HG03432 (cell line): ENCODE data around the gene HAP1.

Experiments used
- ATAC-seq: cut with Tn5 transposase; IDR thresholded peaks from one replicate; pipeline ENCODE4 v1.9.1; 2021; ENCODE audit warnings: mild to moderate bottlenecking, moderate library complexity; ENCODE audit not compliant: unreplicated experiment

HAP1 gene

DNA sequence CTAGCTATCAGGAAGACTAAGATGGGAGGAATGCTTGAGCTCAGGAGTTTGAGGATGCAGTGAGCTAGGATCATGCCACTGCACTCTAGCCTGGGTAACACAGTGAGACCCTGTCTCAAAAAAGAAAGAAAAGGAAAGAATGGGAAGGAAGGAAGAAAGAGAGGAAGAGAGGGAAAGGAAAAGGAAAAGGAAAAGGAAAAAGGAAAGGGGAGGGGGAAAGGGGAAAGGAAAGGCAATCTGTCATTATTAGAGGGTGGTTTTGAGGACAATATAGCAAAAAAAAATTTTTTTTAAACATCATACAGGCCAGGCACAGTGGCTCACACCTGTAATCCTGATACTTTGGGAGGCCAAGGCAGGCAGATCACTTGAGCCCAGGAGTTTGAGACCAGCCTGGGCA lies 31.7 kb upstream of the HAP1 start:
- no peak for ATAC-seq

DNA sequence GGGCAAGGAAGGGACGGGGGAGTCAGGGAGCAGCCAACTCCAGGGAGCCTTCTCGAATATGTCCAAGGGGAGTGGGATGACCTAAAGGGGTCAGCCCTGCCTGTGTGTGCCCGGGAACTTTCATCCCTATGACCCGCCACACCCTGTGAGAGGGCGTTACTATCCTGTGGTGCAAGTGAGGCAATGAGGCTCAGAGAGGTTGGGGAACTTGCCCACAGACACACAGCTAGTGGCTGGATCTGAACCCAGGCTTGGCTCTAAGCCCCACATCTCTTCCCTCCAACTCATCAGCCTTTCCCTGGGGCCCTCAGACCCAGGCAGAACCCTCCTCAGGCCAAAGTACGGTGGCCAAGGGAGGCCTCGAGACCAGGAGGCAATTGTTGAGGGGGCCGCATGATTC lies 28.9 kb upstream of the HAP1 start:
- ATAC-seq: no peak

DNA sequence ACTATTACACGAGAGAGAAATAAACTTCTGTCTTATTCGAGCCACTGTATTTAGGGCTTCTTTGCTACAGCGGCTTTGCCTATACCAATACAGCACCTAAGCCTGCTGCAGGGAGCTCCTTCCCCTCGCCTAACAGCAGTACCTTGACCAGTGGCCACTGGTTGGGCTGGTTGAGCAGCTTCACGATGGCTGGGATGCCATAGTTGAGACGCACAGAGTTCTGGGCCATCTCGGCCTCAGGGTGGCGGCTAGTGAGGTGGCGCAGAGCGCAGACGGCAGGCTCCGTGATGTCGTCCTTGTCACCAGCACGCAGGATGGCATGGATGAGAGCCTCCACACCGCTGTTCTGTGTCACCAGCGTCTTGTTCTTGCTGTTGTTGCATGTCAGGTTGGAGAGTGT lies 28.4 kb upstream of the HAP1 start:
- ATAC-seq: no peak

DNA sequence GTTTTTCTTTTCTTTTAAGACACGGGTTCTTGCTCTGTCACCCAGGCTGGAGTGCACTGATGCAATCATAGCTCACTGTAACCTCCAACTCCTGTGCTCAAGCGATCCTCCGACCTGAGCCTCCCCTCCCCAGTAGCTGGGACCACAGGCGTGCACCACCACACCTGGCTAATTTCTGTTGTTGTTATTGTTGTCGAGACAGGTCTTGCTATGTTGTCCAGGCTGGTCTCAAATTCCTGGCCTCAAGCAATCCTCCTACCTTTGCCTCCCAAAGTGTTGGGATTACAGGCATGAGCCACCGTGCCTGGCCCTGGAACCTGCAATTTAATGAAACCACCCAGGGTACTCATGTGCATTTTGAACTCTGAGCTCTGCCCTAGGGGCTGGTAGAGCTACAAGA lies 27.9 kb upstream of the HAP1 start:
- ATAC-seq: no peak

DNA sequence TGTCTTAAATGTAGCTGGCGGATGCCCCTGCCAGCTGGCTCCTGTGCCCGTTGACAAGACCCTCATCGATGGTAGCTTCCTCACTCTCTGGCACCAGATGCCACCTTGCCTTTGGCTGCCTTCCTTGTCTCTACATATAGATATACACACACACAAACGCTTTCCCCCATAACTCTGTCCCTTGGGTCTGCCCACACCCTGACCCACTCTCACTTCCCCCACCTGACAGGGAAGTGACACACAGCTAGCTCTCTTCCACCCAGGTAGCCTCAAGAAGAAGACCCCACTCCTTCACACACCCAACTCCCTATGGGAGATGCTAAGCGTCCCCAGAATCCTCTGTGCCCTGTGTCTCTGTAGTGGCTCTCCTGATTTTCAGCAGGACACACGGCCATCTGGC lies 26.4 kb upstream of the HAP1 start:
- no peak for ATAC-seq

DNA sequence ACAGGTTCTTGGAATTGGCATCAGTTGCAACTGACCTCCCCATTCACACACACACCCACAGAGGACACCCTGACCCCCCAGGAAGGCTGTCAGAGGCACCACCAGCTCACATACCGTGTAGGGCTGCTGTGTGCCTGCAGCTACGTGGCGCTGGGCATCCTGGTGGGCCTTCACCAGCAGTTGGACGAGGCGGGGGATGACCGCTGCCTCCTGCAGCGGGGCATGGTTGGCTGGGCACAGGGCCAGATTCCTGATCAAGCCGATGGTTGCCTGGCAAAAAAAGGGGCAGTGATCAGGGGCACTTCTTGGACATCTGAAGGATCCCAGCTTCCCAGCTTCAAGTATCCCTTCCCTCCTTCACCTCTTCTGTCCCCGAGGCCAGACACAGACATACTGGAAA lies 24.2 kb upstream of the HAP1 start:
- no peak for ATAC-seq

DNA sequence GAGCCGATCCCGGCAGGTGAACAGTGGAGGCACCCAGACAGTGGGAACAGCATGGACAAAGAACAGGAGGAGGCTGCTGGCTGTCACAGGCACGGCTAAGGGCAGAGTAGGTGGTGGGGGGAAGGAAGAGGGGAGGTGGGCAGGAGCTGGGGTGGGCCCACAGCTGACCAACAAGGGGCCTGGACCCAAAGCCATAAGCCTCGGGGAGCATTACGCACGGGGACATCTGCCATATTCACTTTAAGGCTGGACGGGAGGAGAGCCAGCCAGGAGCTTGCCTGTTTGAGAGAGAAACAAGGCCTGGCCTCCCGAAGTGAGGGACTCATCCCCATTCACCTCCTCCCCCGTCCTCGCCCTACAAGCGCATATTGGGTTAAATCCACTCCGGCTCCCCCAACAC lies 19.6 kb upstream of the HAP1 start:
- no peak for ATAC-seq

DNA sequence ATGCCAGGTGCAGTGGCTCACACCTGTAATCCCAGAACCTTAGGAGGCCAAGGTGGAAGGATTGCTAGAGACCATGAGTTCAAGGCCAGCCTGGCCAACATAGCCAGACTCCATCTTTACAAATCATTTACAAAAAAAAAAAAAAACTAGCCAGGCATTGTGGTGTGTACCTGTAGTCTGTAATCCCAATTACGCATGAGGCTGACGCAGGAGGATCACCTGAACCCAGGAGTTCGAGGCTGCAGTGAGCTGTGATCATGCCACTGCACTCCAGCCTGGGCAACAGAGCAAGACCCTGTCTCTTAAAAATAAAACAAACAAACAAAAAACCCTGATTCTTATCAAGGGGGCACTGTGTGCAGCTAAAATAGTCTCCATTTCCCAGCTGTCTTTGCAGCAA lies 16.8 kb upstream of the HAP1 start:
- no peak for ATAC-seq

DNA sequence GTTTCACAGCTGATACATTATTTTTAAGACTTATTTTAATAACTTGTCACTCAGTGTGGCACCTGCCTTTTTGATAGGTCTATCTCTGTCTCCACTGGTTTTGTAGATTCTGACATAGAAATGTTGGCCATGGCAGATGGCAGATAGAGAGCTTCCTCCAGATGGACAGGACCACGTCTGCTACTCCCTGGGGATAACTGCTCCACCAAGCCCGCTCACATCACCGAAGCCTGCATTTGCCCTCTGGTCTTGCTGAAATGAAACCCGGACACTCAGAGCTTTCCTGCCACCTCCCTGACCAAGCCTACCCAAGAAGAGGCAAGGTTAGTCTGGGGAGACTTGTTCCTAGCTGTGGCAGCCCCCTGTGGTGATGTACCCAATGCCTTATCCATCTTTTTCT lies 16.4 kb upstream of the HAP1 start:
- no peak for ATAC-seq

DNA sequence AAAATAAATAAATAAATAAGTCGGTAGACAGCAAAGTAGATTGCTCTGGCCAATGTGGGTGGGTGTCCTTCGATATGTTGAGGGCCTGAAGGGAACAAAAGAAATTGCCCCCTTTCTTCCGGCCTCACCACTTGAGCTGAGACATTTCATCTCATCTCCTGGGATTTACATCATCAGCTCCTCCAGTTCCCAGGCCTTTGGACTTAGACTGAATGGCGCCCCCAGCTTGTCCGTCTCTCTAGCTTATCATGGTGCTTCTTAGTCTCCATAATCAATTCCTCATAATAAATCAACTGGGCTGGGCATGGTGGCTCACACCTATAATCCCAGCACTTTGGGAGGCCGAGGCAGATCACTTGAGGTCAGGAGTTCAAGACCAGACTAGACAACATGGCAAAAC lies 13.8 kb upstream of the HAP1 start:
- no peak for ATAC-seq

DNA sequence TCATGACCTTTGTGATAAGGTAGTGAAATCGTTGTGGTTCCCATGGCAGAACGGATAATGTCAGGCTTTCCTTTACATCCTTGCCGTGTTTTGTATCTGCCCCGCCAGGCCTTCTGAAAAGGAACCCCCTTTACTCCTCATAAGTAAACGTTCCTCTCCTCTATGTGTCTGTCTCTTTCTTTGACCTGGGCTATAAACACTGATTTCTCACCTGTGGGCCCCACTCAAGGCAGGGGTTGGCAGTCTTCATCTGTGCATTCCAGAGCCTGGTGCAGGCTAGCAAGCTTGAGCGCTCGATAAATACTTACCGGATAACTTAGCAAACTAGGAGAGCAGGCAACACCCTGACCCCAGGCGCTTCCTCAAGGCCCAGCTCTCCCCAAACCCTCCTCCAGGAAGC lies 7.3 kb upstream of the HAP1 start:
- no peak for ATAC-seq

DNA sequence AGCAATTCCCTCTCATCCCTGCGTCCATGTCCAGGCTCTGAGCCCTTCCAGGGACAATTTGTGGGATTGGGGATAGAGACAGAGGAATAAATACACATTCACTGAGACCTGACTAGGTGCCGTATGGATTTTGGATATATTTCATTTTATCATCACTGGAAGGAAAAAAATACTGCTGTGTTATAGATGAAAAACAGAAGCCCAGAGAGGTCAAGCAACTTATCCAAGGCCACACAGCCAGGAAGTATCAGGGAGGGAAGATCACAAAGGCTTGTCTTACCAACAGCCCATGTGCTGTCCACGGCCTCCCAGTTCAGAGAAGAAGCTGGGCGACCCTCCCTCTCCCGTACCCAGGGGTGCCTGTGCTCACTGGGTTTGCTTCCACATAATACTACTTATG lies 6.1 kb upstream of the HAP1 start:
- ATAC-seq: no peak

DNA sequence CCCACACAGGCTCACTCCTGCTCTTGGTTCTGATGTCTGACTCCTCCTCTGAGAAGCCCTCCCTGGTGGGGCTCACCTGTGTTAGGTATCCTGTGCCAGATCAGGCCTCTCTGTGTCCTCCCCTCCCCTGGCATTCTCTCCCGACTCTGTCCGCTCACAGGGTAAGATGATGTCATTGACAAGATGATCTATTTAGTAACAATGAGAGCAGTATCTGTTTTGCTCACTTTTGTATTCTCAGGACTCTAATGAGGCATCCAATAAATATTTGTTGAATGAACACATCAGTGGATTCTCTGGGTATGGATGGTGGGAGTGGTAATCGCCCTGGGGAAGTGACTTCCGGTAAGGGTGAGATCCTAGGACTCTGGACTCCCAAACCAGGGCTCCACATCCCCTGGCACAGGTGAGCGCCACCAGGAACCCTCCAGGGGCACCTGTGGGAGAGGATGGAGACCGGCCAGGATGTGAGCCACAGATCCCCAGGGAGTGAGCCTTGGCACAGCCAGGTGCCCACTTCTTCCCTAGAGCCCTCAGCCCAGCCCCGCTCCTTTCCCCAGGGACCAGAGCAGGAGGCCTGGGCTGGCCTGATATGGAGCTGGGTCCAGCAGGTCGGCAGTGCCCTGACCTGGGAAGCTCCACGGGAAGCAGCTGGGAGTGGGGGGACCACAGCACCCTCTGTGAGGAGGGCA lies 5.4 kb upstream of the HAP1 start:
- ATAC-seq: no peak

DNA sequence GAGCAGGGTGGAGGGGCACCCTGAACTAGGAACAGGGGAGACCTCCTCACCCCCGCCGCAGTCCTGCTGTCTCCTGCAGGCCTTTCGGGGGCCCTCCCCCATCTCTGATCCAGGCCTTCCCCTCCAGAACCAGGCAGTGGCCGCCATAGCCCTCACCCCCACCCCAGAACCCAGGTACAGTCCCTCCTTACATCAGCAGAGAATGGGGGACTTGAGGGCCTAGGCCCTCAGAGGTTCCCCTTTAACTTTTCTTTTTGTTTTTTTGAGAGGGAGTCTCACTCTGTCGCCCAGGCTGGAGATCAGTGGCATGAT lies 4.3 kb upstream of the HAP1 start:
- ATAC-seq: no peak

DNA sequence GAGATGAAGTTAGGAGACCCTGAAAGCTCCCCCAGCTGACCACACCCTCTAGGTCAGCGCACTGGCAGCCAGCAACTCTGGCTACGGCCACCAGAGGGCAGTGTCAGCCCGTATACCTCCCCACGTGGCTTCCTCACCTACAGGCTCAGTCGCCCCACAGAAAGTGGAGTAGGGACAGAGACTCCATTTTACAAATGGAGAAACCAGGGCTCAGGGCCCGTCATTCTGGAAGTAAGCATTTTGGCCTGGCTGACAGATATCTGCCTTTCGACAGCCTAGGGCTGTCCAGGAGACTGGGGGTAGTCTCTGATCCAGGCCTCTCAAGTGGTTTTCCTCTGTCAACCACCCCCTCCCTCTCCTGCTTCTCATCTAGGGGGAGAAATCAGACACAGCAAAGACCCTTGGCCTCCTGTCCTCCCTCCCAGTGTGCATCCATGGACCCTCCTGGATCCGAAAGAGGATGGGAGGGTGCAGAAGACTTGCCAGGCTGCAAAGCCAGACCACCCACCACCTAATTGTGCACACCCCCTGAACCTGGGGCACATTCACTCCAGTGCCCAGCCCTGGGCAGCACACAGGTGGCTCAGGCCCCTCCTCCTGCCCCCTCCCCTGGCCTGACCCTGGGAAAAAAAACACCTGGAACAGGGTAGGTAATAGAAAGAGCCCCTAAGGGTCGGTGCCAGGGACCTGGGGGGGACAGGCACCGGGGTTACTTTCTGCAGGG lies 3.8 kb upstream of the HAP1 start:
- ATAC-seq: no peak

DNA sequence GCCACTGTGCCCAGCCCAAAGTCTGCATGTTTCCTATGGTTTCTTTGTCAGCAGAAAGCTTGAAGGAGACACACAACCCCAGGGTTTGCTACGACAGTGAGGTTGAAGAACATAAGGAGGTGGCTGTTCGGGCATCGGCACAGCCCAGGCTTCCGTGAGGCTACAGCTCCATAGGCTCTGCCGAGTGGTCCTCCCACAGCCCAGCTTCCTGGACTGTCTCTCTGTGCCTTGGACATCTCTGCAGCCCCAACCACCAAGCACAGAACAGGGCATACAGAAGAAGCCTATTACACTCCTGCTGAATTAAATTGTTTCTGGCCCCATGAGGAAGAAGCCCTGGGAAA lies 3.2 kb upstream of the HAP1 start:
- no peak for ATAC-seq

DNA sequence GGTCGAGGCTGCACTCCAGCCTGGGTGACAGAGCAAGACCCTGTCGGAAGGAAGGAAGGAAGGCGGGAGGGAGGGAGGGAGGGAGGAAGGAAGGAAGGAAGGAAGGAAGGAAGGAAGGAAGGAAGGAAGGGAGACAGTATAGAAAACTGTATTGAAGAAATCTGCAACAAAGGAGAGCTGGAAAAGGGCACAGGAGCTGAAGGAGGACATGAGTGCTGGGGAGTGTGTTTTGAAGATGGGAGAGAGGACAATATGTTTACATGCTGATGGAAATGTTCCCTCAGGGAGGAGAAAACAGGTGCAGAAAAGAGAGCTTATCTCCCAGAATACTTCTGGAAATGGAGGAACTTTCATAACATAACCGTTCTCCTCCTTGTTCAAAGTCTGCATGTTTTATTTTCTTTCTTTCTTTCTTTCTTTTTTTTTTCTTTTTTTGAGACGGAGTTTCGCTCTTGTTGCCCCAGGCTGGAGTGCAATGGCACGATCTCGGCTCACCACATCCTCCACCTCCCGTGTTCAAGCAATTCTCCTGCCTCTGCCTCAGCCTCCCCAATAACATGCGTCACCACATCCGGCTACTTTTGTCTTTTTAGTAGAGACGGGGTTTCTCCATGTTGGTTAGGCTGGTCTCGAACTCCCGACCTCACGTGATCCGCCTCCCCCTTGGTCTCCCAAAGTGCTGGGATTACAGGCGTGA lies 2.7 kb upstream of the HAP1 start:
- ATAC-seq: no peak

DNA sequence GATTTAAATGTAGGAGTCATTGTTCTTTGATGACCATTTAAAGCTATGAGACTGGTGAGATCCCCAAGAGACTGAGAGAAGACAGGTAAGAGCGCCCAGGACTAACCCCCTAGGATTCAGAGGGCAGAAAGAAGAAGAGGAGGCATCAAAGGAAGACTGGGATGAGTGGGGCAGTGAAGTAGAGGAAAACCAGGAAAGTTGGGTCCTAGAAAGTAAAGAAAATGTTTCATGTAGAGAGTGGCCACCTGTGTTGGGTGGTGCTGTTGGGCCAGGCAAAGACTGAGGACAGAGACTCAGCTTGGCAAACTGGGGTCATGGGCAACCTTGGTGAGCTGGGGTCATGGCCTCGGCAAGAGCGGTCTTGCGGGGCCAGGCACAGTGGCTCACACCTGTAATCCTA lies 1.3 kb upstream of the HAP1 start:
- no peak for ATAC-seq

DNA sequence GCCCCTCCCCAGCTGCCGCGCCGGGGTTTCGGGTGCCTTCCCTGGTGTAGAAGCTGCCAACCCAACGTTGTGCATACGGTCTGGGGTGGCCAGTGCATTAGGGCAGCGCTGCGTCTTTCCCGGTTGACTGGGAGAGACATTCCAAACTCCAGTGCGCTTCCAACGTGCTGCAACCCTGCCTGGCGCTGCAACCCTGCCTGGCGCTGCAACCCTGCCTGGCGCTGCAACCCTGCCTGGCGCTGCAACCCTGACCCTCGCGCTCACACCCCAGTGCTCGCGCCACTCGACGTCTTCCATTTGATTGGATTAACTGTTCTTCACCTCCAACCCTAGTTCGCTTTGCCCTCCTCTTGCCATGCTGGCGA lies 488 bp upstream of the HAP1 start:
- no peak for ATAC-seq

DNA sequence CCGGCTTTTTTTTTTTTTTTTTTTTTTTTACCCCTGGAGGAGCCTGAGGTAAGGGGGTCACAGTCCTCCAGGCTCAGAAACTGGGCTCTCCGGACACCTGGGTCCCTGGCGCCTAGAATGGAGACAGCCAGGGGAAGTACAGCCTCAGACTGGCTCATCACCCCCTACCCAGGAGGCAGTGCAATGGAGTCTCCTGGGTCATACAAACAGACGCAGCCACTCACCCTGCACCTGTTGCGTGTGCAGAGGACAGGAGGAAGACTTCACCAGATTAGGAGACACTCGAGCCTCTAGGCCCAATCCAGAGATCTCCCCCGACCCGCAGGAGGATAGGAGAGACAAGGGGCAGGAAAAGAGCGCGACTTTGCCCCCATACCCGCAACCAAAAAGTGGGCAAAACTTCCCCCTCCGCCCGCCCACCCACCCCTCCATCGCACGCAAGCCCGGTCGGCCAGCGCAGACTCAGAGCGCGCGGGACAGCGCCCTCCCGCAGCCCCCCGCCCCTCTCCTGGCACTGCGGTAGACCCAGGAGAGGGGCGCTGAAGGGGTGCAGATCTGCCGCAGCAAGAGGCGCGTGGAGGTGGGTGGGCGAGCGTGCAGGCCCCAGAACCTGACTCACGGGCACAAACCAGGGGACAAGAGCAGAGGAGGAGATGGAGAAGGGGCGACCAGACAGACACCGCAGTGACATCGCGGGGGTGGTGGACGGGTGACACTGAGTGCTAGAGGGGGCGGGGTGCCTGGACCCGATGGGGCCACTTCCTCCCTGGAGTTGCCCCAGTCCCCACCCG lies 900 bp downstream of the HAP1 start:
- ATAC-seq: no peak

DNA sequence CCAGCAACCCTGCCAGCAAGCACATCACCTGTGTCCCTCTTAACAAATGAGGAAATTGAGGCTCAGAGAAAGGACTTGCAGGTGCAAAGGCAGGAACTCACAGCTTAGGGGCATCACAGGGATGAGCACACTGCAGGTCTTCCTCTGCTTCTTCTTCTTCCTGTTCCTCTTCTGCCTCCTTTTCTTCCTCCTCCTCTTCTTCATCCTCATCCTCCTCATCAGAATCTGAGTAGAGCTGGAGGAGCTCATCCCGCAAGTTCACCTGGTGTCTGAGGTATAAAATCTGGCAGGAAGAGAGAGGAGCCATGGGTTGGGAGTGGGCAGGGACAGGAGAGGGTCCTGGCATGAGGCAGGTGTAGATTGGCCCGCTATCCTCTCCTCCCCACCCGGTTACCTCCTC lies 2.6 kb downstream of the HAP1 start:
- no peak for ATAC-seq

DNA sequence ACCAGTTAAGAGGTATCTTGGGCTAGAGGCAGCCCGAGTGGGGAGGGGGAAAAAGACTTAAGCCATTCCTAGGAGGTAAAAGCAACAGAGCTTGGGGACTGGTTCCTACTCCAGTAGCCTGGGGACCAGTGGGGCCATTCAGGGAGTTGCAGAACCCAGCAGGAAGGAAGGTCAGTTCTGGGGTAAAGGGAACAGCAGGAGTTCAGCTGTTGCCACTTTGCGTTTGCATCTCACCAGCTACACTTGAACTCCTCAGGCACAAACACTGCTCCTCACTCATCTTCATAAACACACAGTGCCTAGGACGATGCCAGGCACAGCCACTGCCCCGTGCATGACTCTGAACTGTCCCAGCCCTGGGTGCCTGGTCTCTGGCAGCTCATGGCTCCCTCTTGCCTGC lies 4.0 kb downstream of the HAP1 start:
- no peak for ATAC-seq
